ENCODE data around the gene COMMD4.

DNA sequence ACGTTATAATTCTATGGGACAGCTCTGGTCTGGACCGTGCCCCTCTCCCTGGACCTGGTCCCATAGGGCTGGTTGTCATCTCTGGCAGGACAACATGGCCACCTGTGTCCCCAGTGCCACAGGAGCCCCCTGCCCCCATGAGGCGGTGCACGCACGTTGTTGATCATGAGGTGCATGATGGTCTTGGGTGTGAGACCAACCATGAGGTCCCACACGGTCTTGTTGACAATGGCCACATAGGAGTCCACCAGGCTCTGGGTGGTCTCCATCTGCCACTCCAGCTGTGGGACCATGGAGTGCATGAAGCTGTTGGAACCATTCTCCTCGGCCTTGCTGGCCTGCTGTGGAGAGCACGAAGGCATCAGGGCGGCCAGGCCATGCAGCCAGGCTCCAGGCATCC, 33.5 kb upstream of the COMMD4 start:
- TF ChIP-seq ELF4 (IDR thresholded peaks at IDR 0.05) (no peak), BHLHE40 (IDR thresholded peaks at IDR 0.05; ENCODE audit: borderline replicate concordance) (no peak), FOXK2 (IDR thresholded peaks at IDR 0.05) (no peak), FOXA1 (IDR thresholded peaks at IDR 0.05) (no peak), ARNT (IDR thresholded peaks at IDR 0.05) (no peak), FOXM1 (IDR thresholded peaks at IDR 0.05; ENCODE audit: borderline replicate concordance) (no peak), SUZ12 (IDR thresholded peaks at IDR 0.05) (no peak), NFRKB (IDR thresholded peaks at IDR 0.05) (no peak), SP1 (IDR thresholded peaks at IDR 0.05) (no peak), HDGF (IDR thresholded peaks at IDR 0.05; ENCODE audit: borderline replicate concordance) (no peak), L3MBTL2 (conservative IDR thresholded peaks at IDR 0.05) (no peak)
- TF ChIP-seq, protein P1, sequence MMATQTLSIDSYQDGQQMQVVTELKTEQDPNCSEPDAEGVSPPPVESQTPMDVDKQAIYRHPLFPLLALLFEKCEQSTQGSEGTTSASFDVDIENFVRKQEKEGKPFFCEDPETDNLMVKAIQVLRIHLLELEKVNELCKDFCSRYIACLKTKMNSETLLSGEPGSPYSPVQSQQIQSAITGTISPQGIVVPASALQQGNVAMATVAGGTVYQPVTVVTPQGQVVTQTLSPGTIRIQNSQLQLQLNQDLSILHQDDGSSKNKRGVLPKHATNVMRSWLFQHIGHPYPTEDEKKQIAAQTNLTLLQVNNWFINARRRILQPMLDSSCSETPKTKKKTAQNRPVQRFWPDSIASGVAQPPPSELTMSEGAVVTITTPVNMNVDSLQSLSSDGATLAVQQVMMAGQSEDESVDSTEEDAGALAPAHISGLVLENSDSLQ (IDR thresholded peaks at IDR 0.05) = no peak
